GM21390 (cell line): ENCODE results near the gene RBM4B.
A peak's percentile ranks its signal among the peaks of the same experiment; 100 is the strongest.
"Not testable (repeated sequence)": the region's sequence is repeated elsewhere in the genome, so short reads cannot be mapped to it uniquely, and the experiment has no call there.

ENCODE experiments used
- ATAC-seq: cut with Tn5 transposase; IDR thresholded peaks from one replicate; pipeline ENCODE4 v1.9.1; 2021; ENCODE audit not compliant: unreplicated experiment

The RBM4B gene

DNA sequence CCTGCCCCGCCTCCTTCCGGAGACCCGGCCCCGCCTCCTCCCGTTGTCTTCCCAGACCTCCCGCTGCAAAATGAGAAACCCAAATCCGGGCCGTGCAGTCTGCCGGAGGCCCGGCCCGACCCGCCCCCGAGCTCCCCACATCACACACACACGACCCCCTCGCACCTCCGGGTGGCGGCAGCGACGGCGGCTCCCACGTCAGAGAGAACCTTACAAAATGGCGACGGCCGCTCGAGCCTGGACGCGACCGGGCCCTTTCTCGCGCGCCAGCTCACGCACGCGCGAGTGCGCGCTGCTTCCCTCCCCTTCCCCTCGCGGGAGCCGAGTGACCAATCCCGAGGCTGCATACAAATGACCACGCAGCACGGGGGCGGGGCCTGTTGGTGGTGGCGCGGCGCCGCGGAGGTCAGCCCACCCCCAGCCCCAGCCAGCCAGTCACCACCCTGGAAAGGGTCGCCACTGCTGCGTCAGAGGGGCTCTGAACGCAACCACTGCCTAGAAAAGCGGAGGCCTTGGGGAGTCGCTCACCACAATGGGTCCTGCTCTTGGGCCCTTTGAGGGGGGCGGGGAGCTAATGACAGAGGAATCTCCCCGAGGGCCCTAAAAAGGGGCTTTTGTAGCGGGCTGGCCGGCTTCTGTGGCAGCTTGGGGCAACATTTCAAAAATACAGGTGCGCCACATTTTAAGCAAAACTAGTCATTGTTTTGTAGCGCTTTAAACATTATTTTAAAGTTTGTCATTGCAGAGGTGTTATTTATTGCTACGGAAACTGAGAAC, at the start of gene RBM4B:
RBM4B (minus strand) TSS at position 289 of the 777 bp plus-strand sequence. CDS start 808 bp downstream, outside the sequence.
- ATAC-seq: peak; percentile 90

- no peak for ATAC-seq
These were observed 48.0 kb upstream of the RBM4B start for GRCh38 chr11:66725647-66726046.

DNA sequence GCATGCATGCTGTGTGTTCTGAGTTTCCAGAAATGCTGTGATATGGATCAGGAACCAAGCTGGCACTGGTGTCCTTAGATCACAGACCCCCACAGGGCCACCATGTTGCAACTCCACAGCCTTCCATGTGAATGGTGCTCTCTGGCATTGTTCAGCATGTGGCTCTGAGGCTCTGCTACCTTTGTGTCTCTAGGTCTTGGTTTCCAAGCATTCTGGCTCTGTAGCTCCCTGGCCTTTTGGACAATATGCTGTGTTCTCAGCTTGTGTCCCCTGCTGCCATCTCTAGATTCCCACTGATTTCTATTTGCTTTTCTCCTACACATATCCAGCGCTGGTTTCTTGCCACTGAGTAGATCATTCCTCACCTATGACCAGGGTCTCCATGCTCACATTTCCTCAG, 47.4 kb upstream of the RBM4B start:
- ATAC-seq: no peak

GRCh38 chr11:66724167-66724566, 46.5 kb upstream of the RBM4B start:
- not testable (repeated sequence) for ATAC-seq

DNA sequence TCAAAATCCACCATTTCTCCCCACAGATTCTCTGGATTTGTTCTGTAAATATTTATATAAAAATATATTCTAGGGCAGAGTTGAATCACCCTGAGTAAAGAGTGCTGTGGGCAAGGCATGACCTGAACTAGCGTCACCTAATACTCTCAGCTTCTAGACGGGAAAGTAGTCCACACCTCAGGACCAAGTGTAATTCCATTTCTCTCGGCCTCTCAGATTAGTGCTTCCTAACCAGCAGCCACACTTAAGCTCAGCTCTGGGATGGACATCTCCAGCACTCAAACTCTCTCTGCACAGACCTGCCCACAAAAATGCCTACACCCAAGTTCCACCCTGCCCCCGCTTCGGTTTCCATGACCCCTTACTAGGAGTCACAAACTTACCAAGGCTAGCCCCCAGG, 46.0 kb upstream of the RBM4B start:
- no peak for ATAC-seq

GRCh38 chr11:66722745-66723651, 45.3 kb upstream of the RBM4B start:
- ATAC-seq: no peak

- no peak for ATAC-seq
These were observed 44.3 kb upstream of the RBM4B start for GRCh38 chr11:66721939-66722338.

DNA sequence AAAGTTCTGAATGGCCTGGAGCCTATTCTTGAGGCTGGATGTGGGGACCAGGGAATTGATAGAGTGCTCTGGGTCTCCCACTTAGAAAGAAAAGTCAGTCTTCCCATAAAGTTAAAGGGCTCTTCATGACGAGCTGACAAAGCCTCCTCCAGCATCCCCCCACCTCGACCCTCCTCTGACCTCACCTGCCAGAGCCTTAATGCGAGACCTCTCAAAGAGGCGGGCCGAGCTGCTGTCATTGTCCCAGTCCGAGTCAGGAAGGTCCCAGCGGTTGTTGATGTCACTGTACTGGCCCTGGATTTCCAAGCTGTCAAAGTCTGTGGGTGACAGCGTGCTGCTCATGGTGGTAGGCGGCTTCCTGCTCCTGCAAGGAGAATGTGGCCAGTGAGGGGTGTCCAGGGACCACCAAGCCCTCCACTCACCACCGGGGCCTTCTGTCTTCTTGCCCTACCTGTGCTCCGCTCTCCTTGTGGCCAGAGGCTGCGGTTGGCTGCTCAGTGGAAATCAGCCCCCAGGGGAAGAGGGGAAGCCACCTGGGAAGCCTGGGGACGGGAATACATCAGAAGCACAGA, 43.3 kb upstream of the RBM4B start:
- ATAC-seq: no peak

DNA sequence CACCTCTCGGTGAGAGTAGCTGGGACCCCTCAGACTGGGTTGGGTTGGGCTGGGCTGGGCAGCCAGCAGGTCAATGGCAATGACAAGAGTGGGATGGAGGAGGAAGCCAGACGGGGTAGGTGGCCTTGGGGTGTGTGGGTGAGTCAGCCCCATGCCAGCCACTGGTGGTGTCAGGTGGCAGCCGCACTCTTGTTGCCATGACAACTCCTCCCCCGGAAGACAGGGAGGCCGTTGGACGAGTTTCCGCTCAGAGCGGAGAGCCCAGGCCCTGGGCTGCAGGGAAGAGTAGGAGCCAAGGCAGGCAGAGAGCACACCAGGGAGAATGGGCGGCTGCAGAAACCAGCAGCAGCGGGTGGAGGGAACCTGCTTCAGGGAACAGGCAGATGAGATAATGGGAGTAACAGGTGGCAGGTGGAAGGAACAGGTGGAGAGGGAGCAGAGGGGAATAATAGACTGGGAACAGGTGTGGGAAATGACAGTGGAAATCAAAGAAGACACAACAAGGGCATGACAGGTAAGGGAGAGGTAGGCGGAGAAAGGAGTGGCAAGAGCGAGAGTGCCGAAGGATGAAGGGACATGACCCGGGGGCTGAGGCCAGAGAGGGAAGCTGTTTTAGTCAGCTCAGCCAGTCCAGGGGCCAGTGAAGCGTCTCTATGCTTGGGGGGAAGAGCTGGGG, 42.7 kb upstream of the RBM4B start:
- no peak for ATAC-seq

GRCh38 chr11:66719111-66719872, 41.6 kb upstream of the RBM4B start:
- no peak for ATAC-seq

- no peak for ATAC-seq
These were observed 40.8 kb upstream of the RBM4B start for GRCh38 chr11:66718320-66718971.

GRCh38 chr11:66717925-66718319, 40.2 kb upstream of the RBM4B start:
- no peak for ATAC-seq

GRCh38 chr11:66716996-66717395, 39.3 kb upstream of the RBM4B start:
- ATAC-seq: no peak

DNA sequence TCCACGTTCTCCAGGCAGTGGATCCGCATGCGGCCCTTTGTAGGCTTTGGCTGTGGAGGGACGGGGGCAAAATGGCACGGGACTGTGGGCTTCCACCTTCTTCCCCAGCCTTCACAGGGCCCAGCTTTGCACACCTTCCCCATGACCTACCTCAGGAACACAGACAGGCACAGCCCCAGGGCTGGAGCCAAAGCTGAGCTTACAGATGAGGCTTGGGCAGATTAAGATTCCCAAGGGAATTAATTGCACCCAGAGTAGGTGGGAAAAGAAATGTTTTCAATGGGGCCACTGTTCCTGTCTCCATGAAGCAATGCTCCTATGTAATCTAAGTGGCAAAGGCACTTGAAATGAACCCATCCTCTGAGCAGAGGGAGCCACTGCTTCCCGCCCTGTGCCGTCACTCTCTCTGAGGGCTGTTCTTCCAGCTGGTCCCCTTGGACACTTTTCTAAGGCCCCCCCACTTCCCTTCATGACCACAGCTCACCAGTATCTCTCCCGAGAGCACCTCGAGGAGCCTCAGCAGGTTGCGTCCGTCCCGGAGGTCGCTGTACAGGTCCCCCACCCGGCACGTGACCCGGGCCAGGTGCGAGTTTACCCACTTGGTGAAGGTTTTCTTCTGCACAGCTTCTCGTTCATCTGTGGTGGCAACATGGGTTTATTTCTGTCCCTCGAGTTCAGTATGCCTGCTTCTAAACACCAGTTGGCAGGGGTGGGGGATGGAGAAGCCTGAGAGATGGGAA, 37.8 kb upstream of the RBM4B start:
- ATAC-seq: no peak

- ATAC-seq: no peak
These were observed 36.2 kb upstream of the RBM4B start for GRCh38 chr11:66713746-66714480.

GRCh38 chr11:66710384-66710930, 32.8 kb upstream of the RBM4B start:
- no peak for ATAC-seq

GRCh38 chr11:66708701-66709100, 31.0 kb upstream of the RBM4B start:
- no peak for ATAC-seq

GRCh38 chr11:66708094-66708493, 30.4 kb upstream of the RBM4B start:
- no peak for ATAC-seq
